Epidermal melanocyte (primary cell): ENCODE measurements around the gene C3orf22.

Experiments used
- DNase-seq: peaks from one replicate; pipeline ENCODE4 v3.0.0; 2011; ENCODE audit warnings: low spot score; ENCODE audit not compliant: insufficient read length

C3orf22 gene

GRCh38 chr3:126556637-126557414, 1.9 kb downstream of the C3orf22 start:
- no peak for DNase-seq

- no peak for DNase-seq
Observed at GRCh38 chr3:126555795-126556636, 2.7 kb downstream of the C3orf22 start.

- DNase-seq: no peak
Observed at GRCh38 chr3:126554560-126555525, 3.9 kb downstream of the C3orf22 start.

GRCh38 chr3:126553284-126554084, 5.2 kb downstream of the C3orf22 start:
- no peak for DNase-seq

- DNase-seq: no peak
Observed at GRCh38 chr3:126552688-126553283, 5.9 kb downstream of the C3orf22 start.

- no peak for DNase-seq
Observed at GRCh38 chr3:126551839-126552687, 6.7 kb downstream of the C3orf22 start.

GRCh38 chr3:126551121-126551838, 7.5 kb downstream of the C3orf22 start:
- no peak for DNase-seq

GRCh38 chr3:126550488-126551051, 8.2 kb downstream of the C3orf22 start:
- no peak for DNase-seq

GRCh38 chr3:126549861-126550487, 8.8 kb downstream of the C3orf22 start:
- no peak for DNase-seq

- no peak for DNase-seq
Observed at GRCh38 chr3:126548556-126549466, 9.9 kb downstream of the C3orf22 start.

GRCh38 chr3:126547721-126548120, 11.0 kb downstream of the C3orf22 start:
- no peak for DNase-seq

GRCh38 chr3:126546549-126547239, 12.0 kb downstream of the C3orf22 start:
- no peak for DNase-seq

- DNase-seq: no peak
Observed at GRCh38 chr3:126546013-126546412, 12.7 kb downstream of the C3orf22 start.

GRCh38 chr3:126545544-126545943, 13.2 kb downstream of the C3orf22 start:
- no peak for DNase-seq

- no peak for DNase-seq
Observed at GRCh38 chr3:126544596-126545281, 14.0 kb downstream of the C3orf22 start.
